H1 (cell line): ENCODE results near the gene OBSL1. TPM values are rescaled to one million over a fixed set of nuclear protein-coding genes. Genes with fewer than 3 reads are reported as not detected.

Source experiments
- CTCF ChIA-PET: fragments of 300-600 bp; sonication (Branson Sonifier 250); formaldehyde crosslinking; loops from one replicate; lab custom pipeline; 2021; ENCODE audit not compliant: partially characterized antibody; lab: Charles Lee
- POLR2A ChIA-PET: fragments of 300-600 bp; sonication (Branson Sonifier 250); formaldehyde crosslinking; loops from one replicate; lab custom pipeline; 2021; ENCODE audit warnings: inconsistent platforms; ENCODE audit not compliant: partially characterized antibody; lab: Charles Lee
- DNase-seq, 2 experiments: peaks; one replicate each; pipeline versions ENCODE4 v3.0.0 to v3.0.0-alpha.2; 2010 to 2022; ENCODE audit warnings: low spot score in 2 of 2, low read depth in 1 of 2, mixed read lengths in 1 of 2
- FAIRE-seq: peaks from 2 replicates; lab custom pipeline; 2011; peaks lifted over from hg19 to GRCh38; lab: Jason Lieb, UNC
- H2AFZ ChIP-seq: 2 replicates; pipeline ENCODE4 v1.8.1; 2012; ENCODE audit warnings: low read length, inconsistent platforms
- H2AK5ac ChIP-seq: 2 replicates; pipeline ENCODE4 v1.6.1; 2013; ENCODE audit warnings: low read depth, low read length
- H2BK120ac ChIP-seq: replicated peaks from 2 replicates; pipeline ENCODE3; 2013; ENCODE audit warnings: low read depth, low read length, inconsistent platforms
- H2BK12ac ChIP-seq: 2 replicates; pipeline ENCODE4 v1.6.1; 2013; ENCODE audit warnings: low read depth, low read length
- H2BK15ac ChIP-seq: 2 replicates; pipeline ENCODE4 v1.6.1; 2013; ENCODE audit warnings: low read length
- H2BK20ac ChIP-seq: 2 replicates; pipeline ENCODE4 v1.6.1; 2013; ENCODE audit warnings: low read length
- H2BK5ac ChIP-seq: 2 replicates; pipeline ENCODE4 v1.6.1; 2013; ENCODE audit warnings: low read depth, low read length
- H3K14ac ChIP-seq: 2 replicates; pipeline ENCODE4 v1.6.1; 2013; ENCODE audit warnings: inconsistent platforms; ENCODE audit not compliant: insufficient read length
- H3K18ac ChIP-seq: 2 replicates; pipeline ENCODE4 v1.6.1; 2013; ENCODE audit warnings: low read length; ENCODE audit errors: extremely low read depth
- H3K23ac ChIP-seq: 2 replicates; pipeline ENCODE4 v1.6.1; 2013; ENCODE audit warnings: inconsistent platforms; ENCODE audit not compliant: insufficient read length
- H3K23me2 ChIP-seq: 2 replicates; pipeline ENCODE4 v1.6.1; 2013; ENCODE audit warnings: low read depth, low read length
- H3K27ac ChIP-seq: 2 replicates; pipeline ENCODE4 v1.6.1; 2011; ENCODE audit warnings: low read depth, low read length, inconsistent platforms
- H3K27me3 ChIP-seq, 4 experiments: replicated peaks in 1 of 4; 1 replicate in 1 of 4; 2 replicates in 3 of 4; pipeline versions ENCODE4 v1.6.1 to v1.8.1; 2011 to 2013; ENCODE audit warnings: low read length in 3 of 4, mild to moderate bottlenecking in 3 of 4, inconsistent platforms in 2 of 4, mixed read lengths in 2 of 4, moderate library complexity in 1 of 4; ENCODE audit not compliant: control insufficient read depth in 3 of 4, insufficient read depth in 3 of 4; ENCODE audit errors: extremely low read depth in 1 of 4
- H3K36me3 ChIP-seq, 4 experiments: 2 replicates each; pipeline versions ENCODE4 v1.6.1 to v1.8.1; 2011 to 2013; ENCODE audit warnings: mild to moderate bottlenecking in 4 of 4, low read length in 3 of 4, moderate library complexity in 2 of 4, control low read depth in 1 of 4, inconsistent platforms in 1 of 4; ENCODE audit not compliant: insufficient read depth in 4 of 4, control insufficient read depth in 2 of 4
- H3K4ac ChIP-seq: replicated peaks from 2 replicates; pipeline ENCODE3; 2013; ENCODE audit warnings: low read length, low read depth, mixed read lengths, inconsistent platforms; ENCODE audit not compliant: insufficient read length
- H3K4me1 ChIP-seq, 4 experiments: replicated peaks in 1 of 4; 1 replicate in 1 of 4; 2 replicates in 3 of 4; pipeline versions ENCODE4 v1.6.1 to v1.8.1; 2011 to 2013; ENCODE audit warnings: low read length in 3 of 4, inconsistent platforms in 2 of 4, mixed read lengths in 1 of 4; ENCODE audit not compliant: insufficient read depth in 4 of 4, control insufficient read depth in 3 of 4
- H3K4me2 ChIP-seq, 2 experiments: 2 replicates each; pipeline versions ENCODE4 v1.6.1 to v1.8.1; 2011 to 2013; ENCODE audit warnings: low read depth in 2 of 2, low read length in 2 of 2, control low read depth in 1 of 2, inconsistent platforms in 1 of 2, mild to moderate bottlenecking in 1 of 2; ENCODE audit not compliant: insufficient read depth in 1 of 2
- H3K4me3 ChIP-seq, 4 experiments: fragments of 200-600, 300-600 bp in 1 of 4; sonication (generic), shearing (Covaris generic), sonication (Bioruptor Twin) in 1 of 4; 2 replicates each; pipeline versions ENCODE4 v1.5.1 to v1.8.1; 2011 to 2016; ENCODE audit warnings: low read length in 4 of 4, low read depth in 3 of 4, control low read depth in 2 of 4, inconsistent platforms in 2 of 4, mild to moderate bottlenecking in 2 of 4, mixed read lengths in 1 of 4, moderate library complexity in 1 of 4; ENCODE audit not compliant: insufficient read depth in 2 of 4; ENCODE audit errors: extremely low read depth in 1 of 4
- H3K56ac ChIP-seq: replicated peaks from 2 replicates; pipeline ENCODE3; 2013; ENCODE audit warnings: low read depth, mild to moderate bottlenecking, mixed read lengths, low read length, inconsistent platforms; ENCODE audit not compliant: insufficient read length
- H3K79me1 ChIP-seq: 2 replicates; pipeline ENCODE4 v1.6.1; 2013; ENCODE audit warnings: low read depth, low read length, control low read depth
- H3K79me2 ChIP-seq, 2 experiments: 2 replicates each; pipeline versions ENCODE4 v1.6.1 to v1.8.1; 2012 to 2013; ENCODE audit warnings: low read length in 2 of 2, mild to moderate bottlenecking in 2 of 2, inconsistent platforms in 1 of 2; ENCODE audit not compliant: insufficient read depth in 2 of 2, control insufficient read depth in 1 of 2
- H3K9ac ChIP-seq, 4 experiments: replicated peaks in 1 of 4; 1 replicate in 1 of 4; 2 replicates in 3 of 4; pipeline versions ENCODE4 v1.6.1 to v1.8.1; 2011 to 2013; ENCODE audit warnings: low read depth in 3 of 4, low read length in 3 of 4, control low read depth in 2 of 4, mild to moderate bottlenecking in 2 of 4, moderate library complexity in 2 of 4, inconsistent platforms in 1 of 4; ENCODE audit errors: extremely low read depth in 1 of 4
- H3K9me3 ChIP-seq, 2 experiments: 2 replicates each; pipeline versions ENCODE4 v1.6.1 to v1.8.1; 2012 to 2013; ENCODE audit warnings: mild to moderate bottlenecking in 2 of 2, moderate library complexity in 2 of 2, control low read depth in 1 of 2, inconsistent platforms in 1 of 2, low read depth in 1 of 2, low read length in 1 of 2, mixed read lengths in 1 of 2; ENCODE audit not compliant: insufficient read depth in 2 of 2
- H4K20me1 ChIP-seq, 2 experiments: replicated peaks in 1 of 2; 2 replicates each; pipeline versions ENCODE3 to v1.8.1; 2011 to 2013; ENCODE audit warnings: inconsistent platforms in 2 of 2, low read length in 2 of 2, mild to moderate bottlenecking in 1 of 2; ENCODE audit not compliant: insufficient read depth in 2 of 2, control insufficient read depth in 1 of 2
- H4K5ac ChIP-seq: 2 replicates; pipeline ENCODE4 v1.6.1; 2013; ENCODE audit warnings: low read length, low read depth, mixed read lengths, inconsistent platforms; ENCODE audit not compliant: insufficient read length
- H4K8ac ChIP-seq: 2 replicates; pipeline ENCODE4 v1.8.0; 2013; ENCODE audit warnings: mild to moderate bottlenecking, moderate library complexity, low read length, inconsistent platforms; ENCODE audit not compliant: insufficient read depth; ENCODE audit errors: extremely low read depth
- H4K91ac ChIP-seq: replicated peaks from 2 replicates; pipeline ENCODE3; 2013; ENCODE audit warnings: low read length, mixed read lengths, inconsistent platforms; ENCODE audit not compliant: insufficient read length
- RBBP5 ChIP-seq: IDR thresholded peaks from 2 replicates; pipeline ENCODE4 v1.7.1; 2012; ENCODE audit warnings: low read depth, mild to moderate bottlenecking, inconsistent platforms, low read length, moderate library complexity, borderline replicate concordance
- SAP30 ChIP-seq: fragments of 300-600 bp; sonication (generic); IDR thresholded peaks from 2 replicates; pipeline ENCODE4 v1.7.1; 2012; ENCODE audit warnings: low read length, moderate library complexity, mild to moderate bottlenecking, inconsistent platforms; ENCODE audit not compliant: insufficient read depth, insufficient replicate concordance
- SUZ12 ChIP-seq: fragments of 200-600 bp; sonication (generic); IDR thresholded peaks from 2 replicates; pipeline ENCODE4 v1.6.1; 2012; ENCODE audit warnings: mild to moderate bottlenecking, inconsistent platforms, low read length, moderate library complexity, mixed read lengths
- WGBS, 2 experiments: shearing (Covaris generic) in 1 of 2; methylation state at CpG; one replicate each; pipeline versions ENCODE4 v1.1.6 to v1.1.7; 2013 to 2015; ENCODE audit warnings: low lambda C conversion rate in 2 of 2, mixed read lengths in 2 of 2, inconsistent platforms in 1 of 2, low coverage in 1 of 2, missing lambda C conversion rate in 1 of 2; ENCODE audit not compliant: insufficient replicate concordance in 2 of 2, insufficient coverage in 1 of 2, insufficient read length in 1 of 2; ENCODE audit errors: extremely low coverage in 1 of 2, missing lambda C conversion rate in 1 of 2; 5-methylcytosine and 5-hydroxymethylcytosine counted together
- polyA plus RNA-seq, 7 experiments: library from polyadenylated mRNA; depleted of rRNA in 3 of 7; stranded (reverse) in 5 of 7; unstranded in 2 of 7; fragments of >200 nt in 5 of 7; fragments of 200-250 nt in 2 of 7; gene quantifications; 1 replicate in 5 of 7; 2 replicates in 1 of 7; 4 replicates in 1 of 7; pipeline versions ENCODE4 v1.2.1 to v1.2.3, GENCODE V29; 2011 to 2013; ENCODE audit warnings: missing spikeins in 2 of 7, mixed read lengths in 2 of 7
- total RNA-seq: library from RNA; stranded (reverse); fragmentation: NEBNext Ultra II Directional; extraction: Animal tissue kit (Norgen Biotek cat#: 25700); gene quantifications from 2 replicates; pipeline ENCODE4 v1.2.1, GENCODE V29; 2021

OBSL1 gene
- total and polyA plus RNA-seq, 2 of the 8 experiments (the other 6 are each of a cell fraction or from before 2014, with no cell fraction given) = 116 to 127 TPM

DNA sequence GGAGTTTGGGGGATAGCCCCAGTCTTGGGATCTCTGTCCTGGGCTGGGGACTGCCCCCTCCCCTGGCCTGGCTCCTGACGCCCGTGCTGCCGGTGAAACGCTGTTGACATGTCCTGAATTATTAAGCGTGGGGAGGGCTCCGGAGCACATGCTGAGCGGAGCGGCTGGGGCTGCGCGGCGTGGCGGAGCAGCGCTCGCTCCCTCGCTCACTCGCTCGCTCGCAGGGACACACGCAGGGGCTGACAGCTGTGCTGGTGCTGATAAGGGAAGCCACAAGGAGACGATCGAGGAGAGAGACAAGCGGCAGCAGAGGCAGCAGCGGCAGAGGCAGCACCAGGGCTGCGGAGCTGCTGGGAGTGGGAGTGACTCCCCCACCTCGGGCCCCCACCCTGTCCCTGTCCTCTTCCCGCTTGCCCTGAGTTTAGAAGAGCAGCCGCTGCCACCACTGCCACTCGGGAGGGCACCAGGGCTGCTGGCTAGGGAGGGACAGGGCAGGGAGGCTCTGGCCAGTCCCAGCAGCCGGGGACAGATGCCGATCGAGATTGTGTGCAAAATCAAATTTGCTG is 57.1 kb downstream of the OBSL1 start, which contains the start of gene ASIC4:
TSS of gene ASIC4 (plus strand) at position 287 of the 566 bp plus-strand sequence. CDS start at position 530, 243 bp downstream.
- no peak within 1 kb of the TSS for H2AK5ac ChIP-seq
- no peak within 1 kb of the TSS for H2BK120ac ChIP-seq
- H2BK20ac ChIP-seq = no peak within 1 kb of the TSS
- H3K18ac ChIP-seq = peak within 1 kb of the TSS; percentile 19
- no peak for DNase-seq
- no peaks in the 10 kb centered on the region for H3K36me3 ChIP-seq
- H3K79me1 ChIP-seq = no peaks in the 10 kb centered on the region
- no peak within 1 kb of the TSS for H3K4ac ChIP-seq
- no peak within 1 kb of the TSS for H3K27ac ChIP-seq
- H4K20me1 ChIP-seq = peaks cover 2 to 5% of the 10 kb centered on the region in 2 experiments
- H3K23ac ChIP-seq = no peak within 1 kb of the TSS
- H3K9me3 ChIP-seq = no peaks in the 10 kb centered on the region
- H2BK12ac ChIP-seq = peak within 1 kb of the TSS; percentile 75; the same call in 1 of the 2 replicates
- FAIRE-seq = no peak
- peak within 1 kb of the TSS; percentile 81 for H2BK15ac ChIP-seq
- no peak within 1 kb of the TSS for H3K56ac ChIP-seq
- H3K9ac ChIP-seq = no peak within 1 kb of the TSS
- no peak within 1 kb of the TSS for H2AFZ ChIP-seq
- WGBS, 2 experiments = 31% methylated on average over 30 of the region's 31 CpGs; no CpG with 5 or more reads in 1 of the 2 experiments
- TF ChIP-seq SUZ12 (peak; percentile 35; the same call in 1 of the 2 replicates), RBBP5 (no peak), SAP30 (no peak)
- H3K4me2 ChIP-seq = peak within 1 kb of the TSS; percentile 40 to 58; a peak in 3 of 4 replicates
- H2BK5ac ChIP-seq = no peak within 1 kb of the TSS
- peaks cover 9% of the 10 kb centered on the region for H3K23me2 ChIP-seq
- H4K91ac ChIP-seq = no peak within 1 kb of the TSS
- peaks cover 2 to 53% (median 46%) of the 10 kb centered on the region in 4 experiments for H3K27me3 ChIP-seq
- H4K5ac ChIP-seq = no peak within 1 kb of the TSS
- H3K79me2 ChIP-seq = no peaks in the 10 kb centered on the region
- no peak within 1 kb of the TSS for H3K14ac ChIP-seq
- peak within 1 kb of the TSS in 3 of 4 experiments; percentile 7 to 22 (median 15); a peak in 2 of 8 replicates for H3K4me3 ChIP-seq
- POLR2A ChIA-PET = interaction anchor here (11.0 kb wide), 1 partner anchor 23 kb away, joined by 216 read pairs; the partner anchor contains the start of gene GMPPA
- H4K8ac ChIP-seq = no peak within 1 kb of the TSS; the same call in 1 of the 2 replicates
- H3K4me1 ChIP-seq = peaks cover 4 to 44% (median 39%) of the 10 kb centered on the region in 4 experiments
- CTCF ChIA-PET = interaction anchor here (0.8 to 113.1 kb wide), 11 partner anchors 8 to 191 kb away, joined by 3 to 7248 read pairs (median 3); partner anchors contain the start of genes CHPF, DES, GMPPA and SPEG
